Astrocyte of the hippocampus (primary cell): ENCODE results near the gene SKA2.
A peak's percentile ranks its signal among the peaks of the same experiment; 100 is the strongest.
"Not testable (repeated sequence)": the region's sequence is repeated elsewhere in the genome, so short reads cannot be mapped to it uniquely, and the experiment has no call there.

ENCODE experiments used
- DNase-seq: peaks from one replicate; pipeline ENCODE4 v3.0.0; 2011; ENCODE audit warnings: low read depth, low spot score

SKA2 gene

GRCh38 chr17:59151591-59151990, 3.4 kb downstream of the SKA2 start:
- DNase-seq, result no peak

DNA sequence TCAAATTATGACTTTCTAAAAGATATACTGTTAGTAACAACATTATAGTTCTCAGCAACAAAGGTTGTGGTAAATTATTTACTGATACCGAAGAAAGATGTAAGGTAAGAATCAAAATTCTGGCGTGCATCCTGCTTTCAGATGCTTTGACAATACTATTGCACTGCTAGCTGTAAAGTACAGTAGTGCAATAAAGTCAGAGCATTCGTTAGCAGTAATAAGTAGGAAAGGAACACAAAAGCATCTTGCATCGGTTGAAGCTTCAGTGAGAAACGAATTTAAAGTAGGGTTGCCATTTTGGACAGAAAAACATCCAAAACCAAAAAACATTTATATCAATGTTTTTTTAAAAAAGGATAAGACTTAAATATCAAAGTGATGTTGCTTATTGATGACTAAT, 4.0 kb downstream of the SKA2 start:
- DNase-seq, result no peak

DNA sequence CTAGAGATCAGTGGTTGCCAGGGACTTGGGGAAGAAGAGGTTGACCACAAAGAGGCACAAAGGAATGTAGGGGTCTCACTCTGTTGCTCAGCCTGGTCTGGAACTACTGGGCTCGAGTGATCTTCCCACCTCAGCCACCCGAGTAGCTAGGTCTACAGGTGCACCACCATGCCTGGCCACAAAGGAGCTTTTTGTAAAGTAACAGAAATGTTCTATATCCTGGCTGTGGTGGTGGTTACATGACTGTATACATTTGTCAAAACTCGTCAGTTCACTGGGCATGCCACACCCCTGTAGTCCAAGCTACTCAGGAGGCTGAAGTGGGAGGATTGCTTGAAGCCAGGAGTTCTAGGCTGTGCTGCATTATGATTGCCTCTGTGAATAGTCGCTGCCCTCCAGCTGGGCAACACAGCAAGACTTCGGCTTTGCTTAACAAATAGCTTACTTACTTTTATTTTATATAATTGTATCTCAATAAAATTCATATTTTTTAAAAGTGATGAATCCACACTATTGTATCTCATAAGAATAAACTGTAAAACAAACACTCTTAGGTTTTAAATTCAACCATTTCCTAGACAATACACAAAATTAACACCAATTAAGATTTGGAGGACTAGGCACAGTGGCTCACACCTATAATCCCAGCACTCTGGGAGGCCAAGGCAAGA, 5.0 kb downstream of the SKA2 start:
- no peak for DNase-seq

DNA sequence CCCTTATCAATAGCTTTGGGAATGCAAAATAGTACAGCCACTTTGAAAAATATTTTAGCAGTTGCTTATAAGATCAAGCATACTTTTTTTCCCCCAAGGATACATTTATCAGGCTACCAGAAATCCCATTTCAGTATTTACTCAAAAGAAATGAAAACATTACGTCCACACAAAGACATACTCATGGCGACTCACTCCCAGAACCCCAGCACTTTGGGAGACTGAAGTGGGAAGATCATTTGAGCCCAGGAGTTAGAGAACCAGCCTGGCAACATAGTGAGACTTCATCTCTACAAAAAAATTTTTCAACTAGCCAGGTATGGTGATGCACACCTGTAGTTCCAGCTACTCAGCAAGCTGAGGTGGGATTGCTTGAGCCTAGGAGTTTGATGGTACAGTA, 5.9 kb downstream of the SKA2 start:
- DNase-seq, result no peak

- DNase-seq, result no peak
Observed at GRCh38 chr17:59145571-59146096, 9.4 kb downstream of the SKA2 start.

DNA sequence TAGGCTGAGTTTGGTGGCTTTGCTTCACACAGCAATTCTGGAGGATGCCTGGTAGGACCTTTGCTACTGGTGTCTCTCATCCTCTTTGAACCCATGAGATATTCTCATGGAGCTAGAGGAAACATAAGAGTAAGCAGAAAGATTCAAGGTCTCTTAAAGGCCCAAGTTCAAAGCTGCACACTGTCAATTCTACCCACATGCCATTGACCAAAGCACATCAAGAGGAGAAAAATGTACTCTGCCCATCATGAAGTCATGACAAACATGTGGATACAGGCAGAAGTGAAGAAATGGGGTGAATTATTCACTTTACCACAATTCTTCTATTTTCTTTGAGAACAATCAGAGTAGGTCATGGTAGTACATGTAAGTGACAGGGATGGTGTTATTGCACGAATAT, 13.1 kb downstream of the SKA2 start:
- no peak for DNase-seq

- no peak for DNase-seq
Observed at GRCh38 chr17:59139939-59140338, 15.0 kb downstream of the SKA2 start.

DNA sequence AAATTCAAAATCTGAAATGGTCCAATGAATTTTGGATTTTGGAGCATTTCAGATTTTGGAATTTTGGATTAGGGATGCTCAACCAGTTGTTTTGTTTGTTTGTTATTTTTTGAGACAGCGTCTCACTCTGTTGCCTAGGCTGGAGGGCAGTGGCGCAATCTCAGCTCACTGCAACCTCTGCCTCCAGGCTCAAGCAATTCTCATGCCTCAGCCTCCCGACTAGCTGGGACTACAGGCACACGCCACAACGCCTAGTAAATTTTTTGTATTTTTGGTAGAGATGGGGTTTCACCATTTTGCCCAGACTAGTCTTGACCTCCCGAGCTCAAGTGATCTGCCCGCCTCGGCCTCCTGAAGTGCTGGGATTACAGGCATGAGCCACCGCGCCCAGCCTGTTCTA, 16.6 kb downstream of the SKA2 start:
- not testable (repeated sequence) for DNase-seq

DNA sequence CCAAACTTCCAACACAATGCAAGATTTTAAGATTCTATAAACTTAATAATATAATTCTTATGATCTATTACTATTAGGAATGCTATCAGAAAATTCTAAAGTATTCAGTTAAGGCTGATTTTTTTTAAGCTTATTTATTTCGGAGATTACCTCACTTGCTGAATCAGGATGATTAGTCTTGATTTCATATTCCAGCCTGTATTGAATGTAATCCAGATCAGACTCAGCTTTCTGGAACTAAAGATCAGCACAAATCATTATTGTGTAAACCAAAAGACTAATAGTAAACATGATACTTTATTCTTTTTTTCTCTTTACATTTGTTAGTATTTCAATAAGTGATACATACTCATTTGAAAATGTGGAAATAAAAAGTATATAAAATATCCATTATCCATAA, 23.9 kb downstream of the SKA2 start:
- DNase-seq, result no peak

DNA sequence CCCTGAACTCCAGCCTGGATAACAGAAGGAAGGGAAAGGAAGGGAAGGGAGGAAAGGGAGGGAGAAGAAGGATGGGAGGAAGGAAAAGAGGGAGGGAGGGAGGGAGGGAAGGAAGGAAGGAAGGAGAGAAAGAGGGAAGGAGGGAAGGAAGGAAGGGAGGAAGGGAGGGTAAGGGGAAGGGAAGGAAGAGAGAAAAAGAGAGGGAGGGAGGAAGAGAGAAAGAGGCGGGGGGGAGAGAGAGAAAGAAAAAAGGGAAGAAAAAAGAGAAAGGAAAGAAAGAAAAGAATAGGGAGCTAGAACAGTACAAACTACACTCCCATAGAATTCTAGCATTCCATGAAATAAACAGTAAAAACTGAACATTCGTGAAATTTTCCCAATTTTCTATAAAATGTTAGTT, 25.2 kb downstream of the SKA2 start:
- no peak for DNase-seq

DNA sequence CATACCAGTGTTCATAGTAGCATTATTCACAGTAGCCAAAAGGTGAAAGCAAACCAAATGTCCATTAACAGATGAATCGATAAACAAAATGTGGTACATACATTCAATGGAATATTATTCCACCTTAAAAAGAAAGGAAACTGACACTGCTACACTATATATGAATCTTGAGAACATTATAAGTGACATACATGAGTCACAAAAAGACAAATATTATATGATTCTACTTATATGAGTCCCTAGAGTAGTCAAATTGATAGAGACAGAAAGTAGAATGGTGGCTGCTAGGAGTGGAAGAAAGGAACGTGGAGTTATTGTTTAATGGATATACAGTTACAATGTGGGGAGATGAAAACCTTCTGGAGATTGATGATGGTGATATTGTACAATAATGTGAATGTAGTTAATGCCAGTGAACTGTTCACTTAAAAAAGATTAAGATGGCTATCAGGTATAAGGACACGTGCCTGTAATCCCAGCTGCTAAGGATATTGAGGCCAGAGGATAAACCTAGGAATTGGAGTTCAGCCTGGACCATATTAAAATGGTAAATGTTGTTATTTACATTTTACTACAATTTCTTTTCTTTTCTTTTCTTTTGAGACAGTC, 28.1 kb downstream of the SKA2 start:
- DNase-seq, result no peak

DNA sequence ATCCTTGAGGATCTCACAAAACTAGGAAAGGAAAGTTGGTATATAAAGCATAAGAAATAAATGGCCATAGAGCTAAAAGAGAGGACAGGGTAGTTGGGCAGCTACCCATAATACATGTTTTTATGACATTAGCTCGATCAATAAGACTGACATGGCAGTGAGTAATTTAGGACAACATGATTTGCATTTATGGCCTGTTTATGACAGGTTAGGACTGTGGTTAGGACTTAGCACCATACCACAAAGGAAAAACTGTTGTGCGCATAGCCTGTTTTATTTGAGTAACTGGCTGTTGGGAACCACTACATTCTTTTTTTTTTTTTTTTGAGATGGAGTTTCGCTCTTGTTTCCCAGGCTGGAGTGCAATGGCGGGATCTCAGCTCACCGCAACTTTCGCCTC, 30.3 kb downstream of the SKA2 start:
- no peak for DNase-seq

DNA sequence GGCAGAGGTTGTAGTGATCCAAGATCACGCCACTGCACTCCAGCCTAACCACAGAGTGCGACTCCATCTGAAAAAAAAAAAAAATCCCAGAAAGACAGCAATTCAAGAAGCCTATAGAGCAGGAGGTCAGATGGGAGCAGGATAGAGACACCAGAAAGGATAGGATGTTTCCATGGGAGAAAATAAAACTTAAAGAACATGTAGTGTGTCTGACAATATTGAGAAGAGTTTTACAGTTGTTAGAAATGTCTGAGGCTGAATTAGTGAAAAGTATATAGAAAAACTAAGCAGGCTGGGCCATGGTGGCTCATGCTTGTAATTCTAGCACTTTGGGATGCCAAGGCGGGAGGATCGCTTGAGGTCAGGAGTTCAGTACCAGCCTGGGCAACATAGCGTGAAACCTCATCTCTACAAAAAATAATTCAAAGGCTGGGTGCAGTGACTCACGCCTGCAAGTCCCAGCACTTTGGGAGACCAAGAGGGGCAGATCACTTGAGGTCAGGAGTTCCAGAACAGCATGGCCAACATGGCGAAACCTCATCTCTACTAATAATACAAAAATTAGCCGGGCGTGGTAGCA, 33.0 kb downstream of the SKA2 start:
- peak; percentile 21 for DNase-seq

DNA sequence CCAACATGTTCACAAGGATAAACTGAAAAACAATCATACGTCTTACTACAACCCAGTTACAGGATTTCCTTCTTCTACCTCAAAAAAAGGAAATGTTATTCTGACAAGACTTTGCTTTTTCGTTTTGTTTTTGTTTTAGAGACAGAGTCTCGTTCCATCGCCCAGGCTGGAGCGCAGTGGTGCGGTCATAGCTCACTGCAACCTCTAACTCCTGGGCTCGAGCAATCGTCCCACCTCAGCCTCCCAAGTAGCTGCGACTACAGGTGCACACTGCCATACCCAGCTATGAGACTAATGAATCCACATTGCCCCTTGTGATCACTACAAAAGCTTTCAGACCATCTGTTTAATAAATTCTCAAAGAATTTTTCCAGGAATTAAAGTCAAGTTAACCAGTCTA, 39.5 kb downstream of the SKA2 start:
- DNase-seq, result no peak

DNA sequence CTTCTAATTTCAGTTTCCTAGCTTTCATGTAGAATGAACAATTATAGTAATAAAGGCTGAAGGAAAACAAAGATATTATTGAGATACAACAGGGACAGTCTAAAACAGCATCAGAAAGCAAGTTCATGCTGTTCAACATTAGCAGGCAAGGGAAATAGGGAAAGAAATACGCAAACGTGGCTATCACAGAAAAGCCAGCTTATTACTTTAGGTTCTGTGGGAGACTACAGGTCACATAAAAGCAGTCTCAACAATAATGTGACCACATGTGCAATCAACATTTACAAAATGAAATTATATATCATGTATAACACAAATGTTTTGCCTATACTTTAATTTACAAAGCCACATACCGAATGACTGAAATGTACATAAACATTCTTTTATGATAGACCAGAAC, 43.4 kb downstream of the SKA2 start:
- DNase-seq, result no peak

- no peak for DNase-seq
Observed at GRCh38 chr17:59110973-59111372, 44.0 kb downstream of the SKA2 start.

DNA sequence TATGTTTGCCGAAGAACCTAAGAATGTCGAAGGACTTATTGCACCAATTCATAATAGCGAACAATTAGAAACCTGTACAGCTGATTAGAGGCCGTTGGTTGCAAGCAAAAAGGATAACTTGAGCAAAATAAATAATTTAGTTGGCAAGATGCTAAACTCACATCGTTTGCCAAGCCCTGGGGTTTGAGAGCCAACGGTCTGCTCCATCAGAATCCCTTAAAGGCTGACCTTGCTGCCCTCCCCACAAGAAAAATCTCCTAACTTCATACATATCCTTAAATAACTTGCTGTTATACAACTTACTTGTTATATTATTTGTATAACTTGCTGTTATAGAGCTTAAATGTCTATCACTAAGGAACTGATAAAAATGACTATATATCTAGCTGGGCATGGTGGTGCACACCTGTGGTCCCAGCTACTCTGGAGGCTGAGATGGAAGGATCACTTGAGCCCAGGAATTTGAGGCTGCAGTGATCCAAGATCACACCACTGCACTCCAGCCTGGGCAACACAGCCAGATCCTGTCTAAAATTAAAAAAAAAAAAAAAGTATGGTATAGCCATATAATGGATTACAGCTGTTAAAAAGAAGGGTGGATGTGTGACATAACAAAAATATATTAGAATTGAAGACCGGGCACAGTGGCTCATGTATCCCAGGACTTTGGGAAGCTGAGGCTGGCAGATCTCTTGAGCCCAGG, 46.4 kb downstream of the SKA2 start:
- no peak for DNase-seq

DNA sequence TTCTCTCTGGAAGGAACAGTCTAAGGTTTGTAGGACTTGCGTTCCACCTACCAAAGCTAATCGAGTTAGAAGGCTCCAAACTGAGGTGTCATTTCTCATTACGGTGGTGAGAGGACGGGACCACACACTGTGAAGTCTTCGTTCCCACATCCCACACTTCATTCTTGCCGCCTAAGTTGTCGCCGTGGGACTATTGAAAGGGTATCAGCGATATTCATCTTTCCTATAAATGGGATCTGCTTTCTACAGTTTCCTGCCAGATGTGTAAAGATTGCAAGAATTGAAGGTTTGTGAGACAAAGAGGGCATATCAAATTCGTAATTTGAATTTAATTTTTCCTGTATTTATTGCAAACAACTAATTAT, 47.7 kb downstream of the SKA2 start:
- no peak for DNase-seq

DNA sequence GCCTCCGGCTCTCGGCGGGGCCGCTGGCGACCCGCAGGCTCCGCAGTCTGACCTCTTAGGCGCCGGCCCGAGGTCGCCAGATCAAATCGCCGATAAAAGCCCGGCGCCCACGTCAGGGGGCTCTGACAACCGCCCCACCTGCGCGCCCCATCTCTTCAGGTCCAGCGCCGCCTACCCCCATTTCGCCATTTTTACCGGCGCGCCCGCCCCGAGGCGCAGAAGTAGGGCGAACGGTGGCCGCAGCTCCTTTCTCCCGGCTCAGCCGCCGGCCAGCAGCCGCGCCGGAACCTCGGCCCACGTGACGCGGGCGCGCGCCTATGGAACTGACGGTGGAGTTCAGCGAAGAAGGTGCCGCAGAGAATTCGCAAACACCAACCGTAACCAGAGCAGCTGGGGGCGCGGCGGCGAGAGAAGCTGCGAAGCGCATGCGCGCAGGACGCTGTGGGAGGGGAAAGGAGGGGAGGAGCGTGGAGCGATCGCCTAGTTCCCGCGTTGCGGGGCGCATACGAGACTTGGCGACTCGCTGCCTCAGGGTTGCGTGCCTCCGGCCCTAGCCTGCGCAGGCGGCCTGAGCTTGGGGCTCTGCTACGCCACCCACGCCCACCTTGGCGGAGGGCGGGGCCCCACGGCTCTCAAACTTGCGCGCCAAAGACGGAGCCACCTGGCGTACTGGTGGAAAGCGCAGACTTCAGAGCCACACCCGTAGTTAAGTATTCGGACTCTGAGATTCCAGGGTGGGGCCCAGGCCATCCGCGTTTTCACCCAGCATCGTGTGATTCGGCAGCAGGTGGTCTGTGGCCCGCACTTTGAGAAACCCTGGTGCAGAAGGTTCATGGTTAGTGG, 48.3 kb downstream of the SKA2 start, which contains the start of gene TRIM37:
TRIM37 (minus strand) TSS at position 418 of the 843 bp plus-strand sequence. CDS start 419 bp downstream, outside the sequence.
- DNase-seq, result peak; percentile 100

DNA sequence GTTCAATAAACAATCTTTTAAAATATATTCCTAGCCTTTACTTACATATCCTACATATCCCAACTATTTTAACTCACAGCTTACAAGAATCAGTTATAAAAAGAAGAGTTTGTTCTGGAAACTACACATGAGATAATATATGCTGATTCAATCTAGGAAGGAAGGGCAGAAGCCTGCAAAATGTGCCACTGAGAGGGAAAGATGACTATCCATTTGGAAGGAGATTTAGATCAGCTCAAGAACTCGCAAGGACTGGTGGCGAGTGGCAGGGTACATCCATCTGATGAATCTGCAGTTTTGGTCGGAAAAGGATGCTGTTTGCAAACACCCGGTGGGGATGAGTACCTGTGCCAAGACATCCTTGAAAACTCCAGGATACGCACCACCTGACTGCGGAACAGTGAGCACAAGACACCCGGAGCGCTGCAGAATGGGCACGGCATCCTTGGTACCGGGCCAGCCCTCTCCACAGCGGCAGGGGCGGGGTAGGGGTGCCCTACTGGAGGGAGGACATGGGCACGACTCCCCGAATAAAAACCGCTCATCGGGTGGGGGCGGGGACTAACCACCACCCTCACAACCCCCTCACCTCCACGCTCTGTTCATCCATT, 49.0 kb downstream of the SKA2 start:
- peak; percentile 65 for DNase-seq

DNA sequence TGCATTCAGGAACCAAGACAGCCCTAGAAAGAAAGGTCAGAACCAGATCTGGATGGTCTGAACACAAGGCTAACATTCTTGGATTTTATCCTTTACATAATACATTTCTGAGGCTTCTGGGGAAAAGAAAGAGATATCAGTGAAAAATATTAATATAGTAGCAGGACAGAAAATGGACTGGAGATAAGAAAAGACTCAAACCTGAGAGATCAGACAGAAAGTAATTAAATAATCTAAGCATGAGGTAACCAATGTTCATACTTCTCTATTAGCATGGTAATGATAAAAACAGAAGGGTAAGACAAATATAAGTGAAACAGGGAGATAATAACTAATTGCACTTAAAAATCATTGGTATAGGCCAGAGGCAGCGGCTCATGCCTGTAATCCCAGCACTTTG, 53.8 kb downstream of the SKA2 start:
- DNase-seq, result no peak
